ENCODE results near the gene DNAJC4. TPM values are rescaled to one million over a fixed set of nuclear protein-coding genes. Genes with fewer than 3 reads are reported as not detected.

The DNAJC4 gene
- polyA plus RNA-seq, 1 donor from 2014 or later: 20.3 TPM

GRCh38 chr11:64192434-64192833 is 37.9 kb upstream of the DNAJC4 start:
- Histone ChIP-seq H3K4me3 (ENCODE audit: low read length) (no peak overlapping the region), H3K27ac (ENCODE audit: low read length) (no peak overlapping the region), H3F3A (ENCODE audit: insufficient read depth, low read length, poor library complexity, severe bottlenecking) (no peaks in the 10 kb centered on the region), H4K20me1 (ENCODE audit: insufficient read depth) (no peaks in the 10 kb centered on the region), H3K4me2 (ENCODE audit: low read length) (no peak overlapping the region), H3K27me3 (ENCODE audit: insufficient read depth, low read depth, low read length) (no peaks in the 10 kb centered on the region), H3K9me2 (ENCODE audit: insufficient read depth, low read length) (no peaks in the 10 kb centered on the region), H3K9ac (ENCODE audit: low read length) (no peak overlapping the region), H3K36me3 (ENCODE audit: insufficient read depth, low read length) (no peaks in the 10 kb centered on the region), H2AFZ (ENCODE audit: low read depth, low read length) (no peak overlapping the region), H3K79me2 (replicated peaks; ENCODE audit: insufficient read depth, low read length) (peaks cover 9% of the 10 kb centered on the region), H3K9me3 (ENCODE audit: low read length) (no peaks in the 10 kb centered on the region)
- TF ChIP-seq EP300 (conservative IDR thresholded peaks at IDR 0.05; ENCODE audit: poor library complexity, severe bottlenecking) (no peak), EZH2 (IDR thresholded peaks at IDR 0.05; ENCODE audit: borderline replicate concordance, insufficient read depth, low read length, poor library complexity, severe bottlenecking) (no peak), MXI1 (conservative IDR thresholded peaks at IDR 0.05; ENCODE audit: poor library complexity, severe bottlenecking) (no peak), SMC3 (conservative IDR thresholded peaks at IDR 0.05; ENCODE audit: poor library complexity) (no peak), REST (IDR thresholded peaks at IDR 0.05; ENCODE audit: borderline replicate concordance) (no peak), TAF1 (IDR thresholded peaks at IDR 0.05; ENCODE audit: low read depth) (no peak), CTCF (IDR thresholded peaks at IDR 0.05; ENCODE audit: poor library complexity, severe bottlenecking) (no peak), POLR2AphosphoS5 (IDR thresholded peaks at IDR 0.05) (no peak), RAD21 (conservative IDR thresholded peaks at IDR 0.05) (no peak)

- H3K4me2 ChIP-seq (ENCODE audit: low read length): no peak overlapping the region
- H2AFZ ChIP-seq (ENCODE audit: low read depth, low read length): no peak overlapping the region
- no peaks in the 10 kb centered on the region for H4K20me1 ChIP-seq (ENCODE audit: insufficient read depth)
- no peak overlapping the region for H3K4me3 ChIP-seq (ENCODE audit: low read length)
- H3K9me2 ChIP-seq (ENCODE audit: insufficient read depth, low read length): no peaks in the 10 kb centered on the region
- peaks cover 3% of the 10 kb centered on the region for H3K79me2 ChIP-seq (replicated peaks; ENCODE audit: insufficient read depth, low read length)
- H3K9ac ChIP-seq (ENCODE audit: low read length): no peak overlapping the region
- TF ChIP-seq TAF1 (IDR thresholded peaks at IDR 0.05; ENCODE audit: low read depth) (no peak), CTCF (IDR thresholded peaks at IDR 0.05; ENCODE audit: poor library complexity, severe bottlenecking) (no peak), MXI1 (conservative IDR thresholded peaks at IDR 0.05; ENCODE audit: poor library complexity, severe bottlenecking) (no peak), POLR2AphosphoS5 (IDR thresholded peaks at IDR 0.05) (no peak), RAD21 (conservative IDR thresholded peaks at IDR 0.05) (no peak), EZH2 (IDR thresholded peaks at IDR 0.05; ENCODE audit: borderline replicate concordance, insufficient read depth, low read length, poor library complexity, severe bottlenecking) (no peak), SMC3 (conservative IDR thresholded peaks at IDR 0.05; ENCODE audit: poor library complexity) (no peak), EP300 (conservative IDR thresholded peaks at IDR 0.05; ENCODE audit: poor library complexity, severe bottlenecking) (no peak), REST (IDR thresholded peaks at IDR 0.05; ENCODE audit: borderline replicate concordance) (no peak)
- no peaks in the 10 kb centered on the region for H3K27me3 ChIP-seq (ENCODE audit: insufficient read depth, low read depth, low read length)
- no peaks in the 10 kb centered on the region for H3K9me3 ChIP-seq (ENCODE audit: low read length)
- H3K36me3 ChIP-seq (ENCODE audit: insufficient read depth, low read length): no peaks in the 10 kb centered on the region
- H3F3A ChIP-seq (ENCODE audit: insufficient read depth, low read length, poor library complexity, severe bottlenecking): no peaks in the 10 kb centered on the region
- no peak overlapping the region for H3K27ac ChIP-seq (ENCODE audit: low read length)
Measured at GRCh38 chr11:64196626-64197025, 33.7 kb upstream of the DNAJC4 start.

Data from neural cell (in vitro differentiated cells).